RKO (cell line): Measurements from ENCODE around the gene COMMD1.
A peak's percentile ranks its signal among the peaks of the same experiment; 100 is the strongest.
"Not testable (repeated sequence)": the region's sequence is repeated elsewhere in the genome, so short reads cannot be mapped to it uniquely, and the experiment has no call there.

ENCODE experiments used
- DNase-seq: peaks from one replicate; pipeline ENCODE4 v3.0.0-alpha.2; 2016; ENCODE audit warnings: low spot score

Gene COMMD1

GRCh38 chr2:62141142-62141740, 235.8 kb downstream of the COMMD1 start:
- no peak for DNase-seq

GRCh38 chr2:62142054-62142453, 236.6 kb downstream of the COMMD1 start:
- DNase-seq = no peak

DNA sequence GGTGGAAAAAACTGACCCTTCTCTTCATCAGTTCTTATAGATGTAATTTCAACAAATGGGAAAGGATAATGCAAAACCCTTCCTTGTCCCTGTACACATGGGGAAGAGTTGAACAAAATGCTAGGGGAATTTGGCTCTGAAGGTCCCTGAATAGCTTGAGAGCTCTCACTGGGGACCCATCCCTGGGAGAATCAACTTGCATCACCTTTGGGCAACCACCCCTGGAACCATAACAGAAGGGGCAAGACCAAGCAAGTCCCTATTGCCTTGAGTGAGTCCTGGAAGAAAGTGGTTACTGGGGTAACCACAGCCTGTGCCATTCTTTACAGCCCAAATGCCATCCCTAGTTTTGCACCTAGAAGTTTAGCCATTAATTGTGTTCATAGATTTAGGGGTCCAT, 238.2 kb downstream of the COMMD1 start:
- no peak for DNase-seq

GRCh38 chr2:62144689-62145477, 239.4 kb downstream of the COMMD1 start:
- DNase-seq = no peak

DNA sequence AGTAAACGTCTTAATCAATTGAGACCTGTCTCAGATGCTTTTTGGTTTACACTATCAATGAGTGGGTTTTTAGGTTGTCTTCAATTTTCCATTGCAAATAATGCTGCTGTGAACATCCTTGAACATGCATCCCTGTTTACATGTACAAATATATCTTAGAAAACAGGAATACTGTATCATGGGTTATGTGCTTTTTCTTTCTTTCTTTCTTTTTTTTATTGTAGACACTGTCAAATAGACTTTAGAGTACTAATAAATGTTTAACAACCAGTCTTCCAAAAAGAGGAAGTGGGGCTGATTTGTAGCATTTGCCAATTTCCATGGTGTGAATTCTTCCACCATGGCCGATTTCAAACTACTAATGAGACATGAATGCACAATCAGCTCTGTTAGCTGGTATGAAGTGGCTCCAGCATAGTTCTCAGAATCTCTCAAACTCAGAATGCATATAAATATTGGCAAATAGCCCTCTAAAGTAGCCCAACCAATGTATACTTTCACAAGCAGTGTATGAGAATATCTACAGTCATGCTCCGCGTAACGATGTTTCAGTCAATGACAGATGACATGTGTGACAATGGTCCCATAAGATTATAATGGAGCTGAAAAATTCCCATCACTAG, 240.1 kb downstream of the COMMD1 start:
- no peak for DNase-seq

DNA sequence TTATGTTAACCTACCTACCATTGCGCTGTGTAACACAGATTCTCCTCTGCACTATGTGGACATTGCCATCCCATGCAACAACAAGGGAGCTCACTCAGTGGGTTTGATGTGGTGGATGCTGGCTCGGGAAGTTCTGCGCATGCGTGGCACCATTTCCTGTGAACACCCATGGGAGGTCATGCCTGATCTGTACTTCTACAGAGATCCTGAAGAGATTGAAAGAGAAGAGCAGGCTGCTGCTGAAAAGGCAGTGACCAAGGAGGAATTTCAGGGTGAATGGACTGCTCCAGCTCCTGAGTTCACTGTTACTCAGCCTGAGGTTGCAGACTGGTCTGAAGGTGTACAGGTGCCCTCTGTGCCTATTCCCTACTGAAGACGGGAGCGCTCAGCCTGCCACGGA, 241.3 kb downstream of the COMMD1 start:
- not testable (repeated sequence) for DNase-seq

DNA sequence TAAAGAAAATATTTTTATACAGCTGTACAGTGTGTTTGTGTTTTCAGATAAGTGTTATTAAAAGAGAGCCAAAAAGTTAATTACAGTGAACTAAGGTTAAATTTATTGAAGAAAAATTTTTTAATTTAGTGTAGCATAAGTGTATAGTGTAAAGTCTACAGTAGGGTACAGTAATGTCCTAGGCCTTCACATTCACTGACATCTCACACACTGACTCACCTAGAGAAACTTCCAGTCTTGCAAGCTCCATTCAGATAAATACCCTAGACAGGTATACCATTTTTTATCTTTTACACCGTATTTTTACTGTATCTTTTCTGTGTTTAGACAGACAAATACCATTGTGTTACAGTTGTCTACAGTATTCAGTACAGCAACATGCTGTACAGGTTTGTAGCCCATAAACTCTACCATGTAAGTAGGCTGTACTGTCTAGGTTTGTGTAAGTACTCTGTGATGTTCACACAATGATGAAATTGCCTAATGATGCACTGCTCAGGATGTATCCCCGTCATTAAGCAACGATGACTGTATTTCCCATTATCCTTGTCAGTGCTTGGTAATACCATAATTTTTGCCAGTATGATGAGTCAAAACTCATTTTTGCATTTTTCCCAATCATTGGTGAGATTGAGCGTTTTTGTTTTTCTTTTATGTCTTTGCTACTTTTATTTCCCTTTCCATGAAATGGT, 242.3 kb downstream of the COMMD1 start:
- peak; percentile 71 for DNase-seq

- DNase-seq = peak; percentile 68
Measured at GRCh38 chr2:62149708-62150107, 244.2 kb downstream of the COMMD1 start.

GRCh38 chr2:62150597-62151305, 245.3 kb downstream of the COMMD1 start:
- no peak for DNase-seq

DNA sequence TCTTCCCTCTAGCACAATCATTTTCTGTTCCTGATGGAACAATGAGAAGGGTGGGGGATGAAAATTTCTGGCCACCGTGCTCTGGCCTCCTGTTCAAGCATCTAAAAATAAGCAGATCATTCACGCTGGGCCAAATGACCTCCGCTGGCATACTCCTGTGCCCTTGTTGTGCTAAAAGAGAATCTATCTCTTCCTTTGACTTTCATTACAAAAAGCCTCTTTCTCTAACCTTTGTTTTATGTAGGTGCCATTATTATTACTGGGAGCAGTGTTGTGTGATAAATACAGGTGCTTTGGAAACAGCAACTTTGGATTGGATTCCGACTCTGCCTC, 245.8 kb downstream of the COMMD1 start:
- no peak for DNase-seq

DNA sequence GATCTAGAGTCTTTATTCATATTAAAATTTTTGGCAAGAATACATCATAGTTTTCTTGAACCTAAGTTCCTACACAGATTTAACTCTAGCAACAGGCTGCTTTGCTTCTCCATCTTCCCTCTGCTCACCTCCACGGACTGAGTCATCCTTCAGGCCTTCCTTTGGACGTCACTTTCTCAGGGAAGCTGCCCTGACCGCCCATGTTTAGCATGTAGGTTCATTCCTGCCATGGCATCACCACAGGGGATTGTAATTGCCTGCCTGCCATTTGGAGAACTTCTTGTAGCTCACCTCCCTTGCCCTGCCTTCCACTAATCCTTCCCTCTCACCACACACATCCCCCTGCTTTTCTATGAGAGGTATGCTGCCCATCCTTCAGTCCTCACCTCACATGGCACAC, 246.5 kb downstream of the COMMD1 start:
- peak; percentile 8 for DNase-seq

GRCh38 chr2:62156861-62157496, 251.5 kb downstream of the COMMD1 start:
- no peak for DNase-seq

- DNase-seq = no peak
Measured at GRCh38 chr2:62158444-62159121, 253.1 kb downstream of the COMMD1 start.

GRCh38 chr2:62160691-62161090, 255.2 kb downstream of the COMMD1 start:
- not testable (repeated sequence) for DNase-seq

GRCh38 chr2:62163106-62163831, 257.8 kb downstream of the COMMD1 start:
- DNase-seq = no peak

DNA sequence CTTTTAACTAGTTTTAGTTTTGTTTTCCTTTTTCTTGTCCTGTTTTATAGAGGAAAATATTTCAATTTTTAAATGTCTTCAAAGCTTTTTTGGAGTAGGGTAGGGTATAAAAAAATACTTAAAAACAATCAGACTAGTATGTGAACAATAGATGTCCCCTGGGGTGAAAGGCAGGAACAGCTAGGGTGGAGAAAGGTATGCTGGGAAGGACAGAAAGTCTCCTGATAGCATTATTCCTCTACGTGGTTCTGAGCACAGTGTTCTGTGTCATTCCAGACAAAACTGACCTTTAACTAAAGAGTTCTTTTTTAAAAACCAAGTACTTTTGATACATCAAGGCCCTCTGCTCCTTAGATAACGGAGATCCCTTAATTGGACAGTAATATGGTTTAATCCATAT, 258.4 kb downstream of the COMMD1 start:
- DNase-seq = no peak

DNA sequence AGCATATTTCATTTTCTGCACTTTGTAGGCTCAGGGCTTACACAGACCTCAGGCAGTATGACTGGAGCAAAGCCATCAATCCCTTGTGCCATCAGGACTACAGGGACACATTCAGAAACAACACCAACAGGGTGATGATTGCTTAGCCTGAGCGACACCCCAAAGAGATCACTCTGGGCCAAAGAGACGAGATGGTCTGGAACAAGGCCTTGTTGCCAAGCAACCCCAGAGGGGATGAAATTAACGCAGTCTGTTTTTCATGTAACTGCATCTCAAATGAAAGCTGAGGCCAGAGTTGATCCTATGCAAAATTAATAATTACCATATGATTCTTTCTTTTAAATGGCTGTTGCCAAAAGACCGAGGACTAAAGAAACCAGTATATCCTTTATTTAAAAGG, 270.3 kb downstream of the COMMD1 start:
- DNase-seq = no peak

DNA sequence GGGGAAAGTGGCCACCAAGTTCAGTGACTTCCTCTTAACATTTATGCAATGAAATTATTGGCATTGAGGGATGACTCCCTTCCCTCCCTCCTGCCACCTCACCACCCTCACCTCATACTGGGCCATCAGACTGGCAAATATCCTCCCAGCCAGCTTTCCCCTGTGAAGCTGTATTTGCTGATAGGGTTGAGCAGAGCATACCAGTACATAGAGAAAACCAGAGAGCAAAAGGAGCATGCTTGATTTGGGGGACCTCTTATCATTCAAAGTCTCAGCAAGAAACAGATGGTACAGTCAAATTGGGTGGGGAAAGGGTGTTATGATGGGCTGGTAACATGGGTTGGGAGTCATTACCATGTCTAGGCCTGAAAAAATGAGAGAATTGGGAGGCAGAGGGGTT, 271.3 kb downstream of the COMMD1 start:
- DNase-seq = no peak

- DNase-seq = no peak
Measured at GRCh38 chr2:62177392-62178049, 272.0 kb downstream of the COMMD1 start.

DNA sequence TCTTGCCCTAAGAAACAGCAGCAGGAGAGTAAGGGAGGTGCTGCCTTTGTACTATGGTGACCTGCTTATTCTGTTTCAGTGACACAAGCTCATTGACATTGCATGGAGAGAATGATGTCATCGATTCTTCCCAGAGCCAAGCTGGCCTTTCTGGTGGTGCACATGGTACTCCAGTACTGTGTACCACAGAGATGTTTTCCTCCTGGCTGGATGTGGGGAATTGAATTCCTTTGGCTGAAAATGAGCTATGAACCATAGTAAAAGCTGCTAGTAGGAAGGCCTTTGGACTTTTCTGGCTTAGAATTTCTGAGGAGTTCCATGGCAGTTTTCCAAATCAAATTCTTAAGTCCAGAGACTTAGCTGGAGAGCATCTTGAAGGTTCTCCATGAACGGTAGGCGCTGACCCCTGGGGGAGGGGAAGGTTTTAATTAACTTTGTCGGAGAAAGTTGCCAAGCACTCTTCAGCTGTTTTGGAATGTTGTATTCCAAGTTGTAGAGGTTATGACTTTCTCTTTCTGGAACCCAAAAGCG, 273.3 kb downstream of the COMMD1 start:
- DNase-seq = no peak
